Measurements from ENCODE around the gene EXO1.

DNA sequence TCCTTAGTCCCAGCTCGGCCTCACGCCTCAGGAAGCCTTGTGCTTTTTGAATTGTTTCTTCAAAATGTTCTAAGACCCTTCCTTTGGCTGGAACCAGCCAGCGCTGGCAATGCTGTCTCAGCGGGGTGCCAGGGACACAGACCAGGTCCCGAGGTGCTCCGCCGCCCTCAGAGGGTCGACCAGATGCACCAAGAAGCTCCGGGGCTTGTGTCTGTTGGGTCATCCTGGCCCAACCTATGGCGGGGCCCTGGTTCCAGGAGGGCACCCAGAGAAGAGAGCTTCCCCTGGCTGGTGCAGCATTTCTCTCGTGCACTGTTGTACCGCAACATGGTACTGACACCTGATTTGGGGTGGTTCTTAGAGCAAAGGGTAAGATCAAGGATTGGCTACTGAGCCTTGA, 69.5 kb downstream of the EXO1 start:
- TF ChIP-seq, protein P1, sequence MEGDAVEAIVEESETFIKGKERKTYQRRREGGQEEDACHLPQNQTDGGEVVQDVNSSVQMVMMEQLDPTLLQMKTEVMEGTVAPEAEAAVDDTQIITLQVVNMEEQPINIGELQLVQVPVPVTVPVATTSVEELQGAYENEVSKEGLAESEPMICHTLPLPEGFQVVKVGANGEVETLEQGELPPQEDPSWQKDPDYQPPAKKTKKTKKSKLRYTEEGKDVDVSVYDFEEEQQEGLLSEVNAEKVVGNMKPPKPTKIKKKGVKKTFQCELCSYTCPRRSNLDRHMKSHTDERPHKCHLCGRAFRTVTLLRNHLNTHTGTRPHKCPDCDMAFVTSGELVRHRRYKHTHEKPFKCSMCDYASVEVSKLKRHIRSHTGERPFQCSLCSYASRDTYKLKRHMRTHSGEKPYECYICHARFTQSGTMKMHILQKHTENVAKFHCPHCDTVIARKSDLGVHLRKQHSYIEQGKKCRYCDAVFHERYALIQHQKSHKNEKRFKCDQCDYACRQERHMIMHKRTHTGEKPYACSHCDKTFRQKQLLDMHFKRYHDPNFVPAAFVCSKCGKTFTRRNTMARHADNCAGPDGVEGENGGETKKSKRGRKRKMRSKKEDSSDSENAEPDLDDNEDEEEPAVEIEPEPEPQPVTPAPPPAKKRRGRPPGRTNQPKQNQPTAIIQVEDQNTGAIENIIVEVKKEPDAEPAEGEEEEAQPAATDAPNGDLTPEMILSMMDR (IDR thresholded peaks at IDR 0.05), result no peak
- TF ChIP-seq POLR2AphosphoS5 (IDR thresholded peaks at IDR 0.05) (no peak), EP300 (IDR thresholded peaks at IDR 0.05) (no peak), POLR2A (IDR thresholded peaks at IDR 0.05; ENCODE audit: low read depth) (no peak)

Data from esophagus muscularis mucosa (tissue), 4 donors.